HG02610 (cell line): Measurements from ENCODE around the gene EWSR1.
"Not testable (repeated sequence)": the region's sequence is repeated elsewhere in the genome, so short reads cannot be mapped to it uniquely, and the experiment has no call there.

ENCODE experiments used
- ATAC-seq: cut with Tn5 transposase; IDR thresholded peaks from one replicate; pipeline ENCODE4 v1.9.1; 2021; ENCODE audit warnings: mild to moderate bottlenecking, moderate library complexity; ENCODE audit not compliant: unreplicated experiment

Gene EWSR1, protein sequence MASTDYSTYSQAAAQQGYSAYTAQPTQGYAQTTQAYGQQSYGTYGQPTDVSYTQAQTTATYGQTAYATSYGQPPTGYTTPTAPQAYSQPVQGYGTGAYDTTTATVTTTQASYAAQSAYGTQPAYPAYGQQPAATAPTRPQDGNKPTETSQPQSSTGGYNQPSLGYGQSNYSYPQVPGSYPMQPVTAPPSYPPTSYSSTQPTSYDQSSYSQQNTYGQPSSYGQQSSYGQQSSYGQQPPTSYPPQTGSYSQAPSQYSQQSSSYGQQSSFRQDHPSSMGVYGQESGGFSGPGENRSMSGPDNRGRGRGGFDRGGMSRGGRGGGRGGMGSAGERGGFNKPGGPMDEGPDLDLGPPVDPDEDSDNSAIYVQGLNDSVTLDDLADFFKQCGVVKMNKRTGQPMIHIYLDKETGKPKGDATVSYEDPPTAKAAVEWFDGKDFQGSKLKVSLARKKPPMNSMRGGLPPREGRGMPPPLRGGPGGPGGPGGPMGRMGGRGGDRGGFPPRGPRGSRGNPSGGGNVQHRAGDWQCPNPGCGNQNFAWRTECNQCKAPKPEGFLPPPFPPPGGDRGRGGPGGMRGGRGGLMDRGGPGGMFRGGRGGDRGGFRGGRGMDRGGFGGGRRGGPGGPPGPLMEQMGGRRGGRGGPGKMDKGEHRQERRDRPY

DNA sequence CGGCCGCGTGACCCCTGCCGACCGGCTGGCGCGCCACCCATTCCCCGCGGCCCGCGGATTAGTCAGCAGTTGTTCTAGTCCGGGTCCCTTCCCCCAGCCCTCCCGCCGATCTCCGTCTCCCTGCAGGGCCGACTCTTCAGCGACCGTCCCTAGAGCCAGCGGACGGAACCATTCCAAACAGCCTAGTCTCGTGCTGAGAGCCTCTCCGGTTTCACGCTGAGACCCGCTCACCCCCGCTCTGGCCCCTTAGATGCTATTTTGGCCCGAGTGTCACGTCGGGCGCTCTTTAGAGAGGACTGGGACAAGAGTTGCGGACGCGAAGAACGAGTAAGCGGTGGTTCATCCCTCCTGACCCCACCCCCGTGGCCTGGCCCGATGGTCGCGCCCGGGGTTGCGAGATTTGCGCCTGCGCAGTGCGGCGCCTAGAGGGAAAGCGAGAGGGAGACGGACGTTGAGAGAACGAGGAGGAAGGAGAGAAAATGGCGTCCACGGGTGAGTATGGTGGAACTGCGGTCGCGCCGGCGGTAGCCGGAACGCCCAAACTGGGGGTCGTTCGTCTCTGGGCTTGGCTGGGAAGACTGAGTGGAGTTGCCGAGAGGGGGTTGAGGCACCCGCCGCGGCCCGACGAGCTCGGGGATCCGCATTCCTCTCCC is at the start of gene EWSR1, which contains the start of gene RHBDD3:
EWSR1 (plus strand) TSS at position 411 of the 653 bp plus-strand sequence; CDS start at position 480, 69 bp downstream.
RHBDD3 (minus strand) TSS at position 124 of the 653 bp plus-strand sequence. CDS start 2,355 bp downstream, outside the sequence.
- ATAC-seq: peak; percentile 77

DNA sequence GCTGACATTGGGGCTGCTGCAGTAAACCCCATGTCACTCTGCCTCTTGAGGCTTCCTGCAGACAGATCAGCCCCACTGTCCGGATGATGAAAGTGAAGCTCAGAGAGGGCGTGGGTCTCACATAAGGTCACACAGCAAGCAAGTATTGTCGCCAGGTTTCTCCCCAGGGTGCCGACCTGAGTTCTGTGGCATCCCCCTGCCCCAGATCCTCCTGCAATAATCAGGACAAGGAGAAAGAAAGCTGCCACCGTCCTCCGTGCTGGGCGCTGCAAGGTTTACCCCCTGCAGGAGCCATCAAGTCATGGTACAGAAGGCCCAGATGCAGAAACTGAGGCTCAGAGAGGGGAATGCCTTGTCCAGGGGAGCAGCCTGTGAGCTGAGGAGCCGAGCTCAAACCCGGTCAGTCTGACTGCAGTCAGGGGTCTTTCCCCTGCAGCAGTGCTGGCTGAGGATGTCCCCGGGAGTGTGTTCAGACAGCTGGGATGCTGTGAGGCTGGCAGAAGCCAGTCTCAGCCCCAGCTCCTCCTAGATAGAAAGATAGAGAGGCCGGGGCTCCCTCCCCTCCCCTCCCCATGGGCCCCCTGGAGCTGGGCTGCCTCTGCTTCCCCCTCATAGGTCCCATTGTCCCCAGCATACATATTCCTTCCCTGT is 49.2 kb upstream of the EWSR1 start:
- no peak for ATAC-seq

DNA sequence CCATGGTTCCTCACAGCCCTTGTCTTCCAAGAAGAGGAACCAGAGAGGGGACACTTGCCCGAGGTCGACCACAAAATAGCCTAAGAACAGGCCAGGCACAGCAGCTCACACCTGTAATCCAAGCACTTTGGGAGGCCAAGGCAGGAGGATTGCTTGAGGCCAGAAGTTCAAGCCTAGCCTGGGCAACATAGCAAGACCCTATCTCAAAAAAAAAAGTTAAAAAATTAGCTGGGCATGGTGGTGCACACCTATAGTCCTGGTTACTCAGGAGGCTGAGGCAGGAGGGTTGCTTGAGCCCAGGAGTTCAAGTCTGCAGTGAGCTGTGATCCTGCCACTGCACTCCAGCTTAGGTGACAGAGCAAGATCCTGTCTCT is 48.7 kb upstream of the EWSR1 start:
- ATAC-seq: not testable (repeated sequence)

DNA sequence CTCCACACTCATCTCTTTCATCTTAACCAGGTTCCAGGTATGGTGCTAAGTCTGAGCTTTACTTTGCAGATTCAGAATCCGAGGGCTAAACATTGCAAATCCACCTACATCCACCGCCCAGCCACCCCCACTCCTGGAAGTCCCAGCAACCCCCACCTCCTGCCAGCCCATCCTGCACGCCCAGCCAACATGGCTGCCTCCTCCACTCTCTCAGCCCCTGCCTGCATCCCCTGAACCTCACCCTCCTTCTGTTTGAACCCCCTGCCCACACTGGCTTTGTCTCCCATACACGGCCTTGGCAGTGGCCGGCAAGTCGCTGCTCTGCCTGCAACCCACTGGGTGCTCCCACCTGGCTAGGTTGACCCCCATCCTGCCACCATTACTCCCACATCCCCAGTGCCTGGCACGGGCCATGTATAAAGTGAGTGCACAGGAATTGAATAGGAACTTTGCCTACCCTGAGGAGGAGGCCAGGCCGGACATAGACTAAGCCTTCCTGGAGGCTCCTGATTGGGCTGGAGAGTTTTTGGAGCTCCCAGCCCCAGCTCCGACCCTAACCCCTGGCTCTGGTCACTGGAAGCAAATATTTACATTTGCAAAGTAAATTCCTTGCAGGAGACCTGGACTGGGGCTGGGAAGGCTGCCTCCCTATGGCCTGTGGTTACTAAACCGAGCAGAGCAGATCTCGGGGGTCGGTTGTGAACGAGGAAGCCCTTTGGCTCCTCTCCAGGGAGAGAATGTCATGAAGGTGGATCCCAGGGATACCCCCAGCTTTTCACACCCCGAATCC is 48.0 kb upstream of the EWSR1 start:
- no peak for ATAC-seq

DNA sequence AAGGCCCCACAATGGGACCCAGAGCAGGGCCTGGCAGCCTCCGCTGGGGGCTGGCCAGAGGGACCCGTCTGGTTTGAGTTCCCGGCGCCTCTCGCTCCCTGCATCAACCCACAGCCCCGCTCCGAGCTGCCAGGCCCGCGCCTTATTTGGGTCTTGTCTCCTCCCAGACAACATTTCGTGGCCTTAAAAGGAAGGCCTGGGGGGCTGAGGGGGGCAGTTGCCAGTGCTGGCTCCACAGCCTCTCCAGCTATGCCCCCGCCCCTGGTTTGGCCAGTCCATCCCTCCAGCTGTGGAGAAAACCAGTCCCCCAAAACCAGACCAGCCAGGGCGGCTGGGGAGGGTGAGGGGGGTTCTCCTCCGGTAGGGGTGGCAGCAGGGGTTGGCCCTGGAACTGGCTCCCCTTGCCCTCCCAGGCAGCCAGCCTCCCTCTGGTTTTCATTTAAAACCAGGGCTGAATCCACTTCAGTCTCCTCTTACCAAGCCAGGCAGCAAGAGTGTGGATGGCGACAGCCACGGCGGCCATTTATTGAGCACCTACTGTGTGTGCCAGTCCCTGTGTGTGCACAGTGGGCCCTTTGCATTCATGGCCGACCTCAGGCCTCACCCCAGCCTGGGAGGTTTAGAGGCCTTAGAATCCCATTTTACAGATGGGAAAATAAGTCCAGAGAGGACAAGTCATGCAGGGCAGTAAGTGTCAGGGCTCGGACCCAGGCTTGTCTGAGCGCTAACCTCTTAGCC is 43.8 kb upstream of the EWSR1 start:
- ATAC-seq: no peak

DNA sequence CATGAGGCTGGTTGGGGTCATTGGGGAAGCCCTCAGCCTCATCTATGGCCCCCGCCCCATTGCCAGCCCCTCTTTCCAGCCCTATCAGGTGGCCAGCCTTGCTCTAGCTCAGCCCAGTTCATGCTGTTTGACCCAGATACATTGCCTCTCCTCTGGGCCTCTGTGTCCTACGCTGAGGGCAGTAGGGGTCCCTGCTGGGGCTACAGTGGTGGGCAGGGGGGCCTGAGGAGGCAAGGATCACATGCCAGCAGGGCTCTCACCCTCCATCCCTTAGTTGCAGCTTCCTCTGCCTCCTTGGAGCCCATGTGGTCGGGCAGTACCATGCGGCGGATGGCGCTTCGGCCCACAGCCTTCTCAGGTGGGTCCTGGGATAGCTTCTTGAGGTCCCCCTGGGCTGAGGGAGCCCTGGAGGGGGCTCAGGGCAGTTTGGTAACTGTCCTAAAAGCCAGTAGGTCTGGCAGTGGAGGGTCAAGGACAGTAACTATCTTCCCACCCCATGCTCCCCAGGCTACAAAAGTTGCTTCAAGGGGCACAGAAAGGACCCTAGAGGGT is 43.1 kb upstream of the EWSR1 start:
- ATAC-seq: no peak

DNA sequence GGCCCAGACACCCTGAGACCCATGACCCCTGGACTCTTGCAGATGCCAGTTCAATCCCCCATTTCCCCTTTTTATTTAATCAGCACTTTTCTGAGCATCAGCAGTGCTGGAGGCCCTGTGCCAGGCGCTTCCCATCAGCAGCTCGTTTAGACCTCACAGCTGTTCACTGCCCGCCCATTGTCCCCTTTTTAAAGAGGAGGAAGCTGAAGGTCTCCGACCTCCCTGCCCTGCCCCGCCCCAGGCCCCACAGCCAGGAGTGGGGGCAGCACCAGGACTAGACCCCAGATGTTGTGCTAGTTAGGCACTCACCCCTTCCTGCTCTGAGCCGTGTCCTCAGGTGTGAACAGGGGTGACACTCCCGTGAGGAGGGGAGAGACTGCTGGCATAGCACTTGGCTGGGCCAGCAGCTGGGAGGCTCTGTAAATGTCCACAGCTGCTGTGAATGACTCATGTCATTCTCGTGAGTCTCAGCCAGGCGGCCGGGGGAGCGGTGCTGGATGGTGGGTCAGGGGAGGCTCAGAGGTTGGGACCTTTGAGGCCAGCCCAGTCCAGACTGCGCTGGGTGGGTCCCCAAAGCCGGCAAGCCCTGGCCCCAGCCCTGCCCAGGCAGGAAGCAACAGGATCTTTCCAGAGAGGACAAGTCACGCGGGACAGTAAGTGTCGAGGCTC is 42.5 kb upstream of the EWSR1 start:
- no peak for ATAC-seq

DNA sequence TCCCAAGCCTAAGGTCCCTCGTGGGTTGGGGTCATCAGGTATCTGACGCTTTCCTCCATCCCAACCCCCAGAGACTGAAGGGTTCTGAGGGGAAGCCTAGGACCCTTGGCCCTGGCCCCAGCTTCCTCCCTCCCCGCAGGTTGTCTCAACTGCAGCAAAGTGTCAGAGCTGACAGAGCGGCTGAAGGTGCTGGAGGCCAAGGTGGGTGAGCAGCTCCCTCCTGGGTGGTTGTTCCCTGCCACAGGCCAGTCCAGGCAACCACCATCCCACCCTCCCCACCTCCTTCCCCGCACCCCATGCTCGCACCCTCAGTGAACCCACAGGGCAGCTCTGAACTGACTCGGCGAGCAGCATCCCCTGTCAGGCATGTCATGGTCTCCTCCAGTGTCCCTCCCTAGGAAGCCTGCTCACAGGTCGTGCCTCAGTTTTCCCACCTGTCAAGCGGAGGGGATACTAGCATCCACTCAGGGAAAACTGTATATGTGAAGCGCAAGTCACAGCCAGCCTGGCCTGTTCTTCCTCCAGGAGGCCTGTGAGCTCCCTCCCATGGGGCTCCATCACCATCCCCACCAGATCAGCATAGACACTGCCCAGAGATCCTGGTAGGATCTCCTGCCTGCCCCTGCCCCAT is 41.6 kb upstream of the EWSR1 start:
- no peak for ATAC-seq

DNA sequence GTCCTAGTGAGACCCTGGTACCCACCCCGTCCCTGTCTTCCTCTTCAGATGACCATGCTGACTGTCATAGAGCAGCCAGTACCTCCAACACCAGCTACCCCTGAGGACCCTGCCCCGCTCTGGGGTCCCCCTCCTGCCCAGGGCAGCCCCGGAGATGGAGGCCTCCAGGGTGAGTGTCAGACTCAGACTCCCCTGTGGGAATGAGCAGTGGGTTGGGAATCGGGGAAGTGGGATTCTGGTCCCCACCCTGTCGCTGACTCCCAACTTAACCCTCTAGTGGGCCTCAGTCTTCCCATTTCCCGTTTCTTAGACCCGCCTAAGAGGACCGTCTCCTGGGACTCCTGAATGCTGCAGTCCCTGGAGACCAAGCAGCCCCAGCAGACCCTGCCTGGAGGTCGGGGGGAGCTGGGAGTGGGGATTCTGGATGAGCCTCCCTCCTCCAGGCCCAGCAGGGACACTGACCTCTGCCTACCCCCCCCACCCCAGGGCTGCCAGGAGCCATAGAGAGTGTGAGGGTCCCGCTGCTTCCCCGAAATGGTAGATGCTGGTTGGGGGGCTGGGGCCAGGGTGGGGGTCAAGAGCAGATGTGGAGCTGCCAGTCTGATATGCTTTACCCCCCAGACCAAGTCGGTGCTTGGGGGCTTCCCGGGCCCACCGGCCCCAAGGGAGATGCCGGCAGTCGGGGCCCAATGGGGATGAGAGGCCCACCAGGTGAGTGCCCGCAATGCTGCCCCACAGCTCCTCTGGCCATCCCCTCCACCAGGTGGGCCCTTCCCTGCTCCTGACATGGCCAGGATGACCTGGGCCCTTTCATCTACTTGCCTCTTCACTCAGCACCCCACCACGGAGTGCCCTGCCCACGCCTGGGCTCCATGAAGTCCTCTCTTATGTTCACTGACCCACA is 36.8 kb upstream of the EWSR1 start:
- no peak for ATAC-seq

DNA sequence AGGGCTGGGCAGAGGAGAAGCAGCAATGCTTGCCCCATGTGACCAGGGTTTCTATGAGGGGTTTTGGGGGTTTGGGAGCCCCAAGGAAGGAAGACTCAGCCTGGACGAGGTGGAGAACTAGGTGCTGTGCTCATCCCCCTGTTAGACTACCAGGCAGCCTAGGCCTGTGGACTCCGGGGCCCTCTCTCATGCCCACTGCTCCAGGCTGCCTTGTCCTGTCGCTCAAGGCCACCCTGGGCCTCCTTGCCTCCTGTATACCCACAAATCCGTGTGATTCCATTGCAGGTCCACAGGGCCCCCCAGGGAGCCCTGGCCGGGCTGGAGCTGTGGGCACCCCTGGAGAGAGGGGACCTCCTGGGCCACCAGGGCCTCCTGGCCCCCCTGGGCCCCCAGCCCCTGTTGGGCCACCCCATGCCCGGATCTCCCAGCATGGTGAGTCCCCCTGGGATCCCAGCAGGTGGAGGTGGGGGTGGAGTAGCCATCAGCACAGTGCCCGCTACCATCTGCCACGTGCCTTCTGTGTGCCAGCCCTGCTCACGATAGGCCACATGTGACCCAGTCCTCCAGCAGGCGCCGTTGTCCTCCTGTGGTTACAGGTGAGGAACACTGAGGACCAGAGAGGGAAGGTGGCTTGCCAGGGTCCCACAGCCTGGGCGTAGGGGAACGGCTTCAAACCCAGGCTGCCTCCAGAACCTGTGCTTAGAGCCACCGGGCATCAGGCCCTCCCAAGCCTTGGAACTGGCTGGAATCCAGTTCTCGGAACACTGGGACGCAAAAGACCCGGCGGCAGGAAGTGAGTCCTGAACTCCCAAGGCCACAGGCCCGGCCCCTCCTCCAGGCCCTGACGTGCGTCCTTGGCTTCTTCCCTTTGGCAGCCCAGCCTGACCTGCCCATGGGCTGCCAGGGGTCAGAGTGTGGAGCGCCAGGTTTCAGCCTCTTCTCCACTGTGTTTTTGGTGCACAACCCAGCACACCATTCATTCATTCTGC is 35.8 kb upstream of the EWSR1 start:
- no peak for ATAC-seq

DNA sequence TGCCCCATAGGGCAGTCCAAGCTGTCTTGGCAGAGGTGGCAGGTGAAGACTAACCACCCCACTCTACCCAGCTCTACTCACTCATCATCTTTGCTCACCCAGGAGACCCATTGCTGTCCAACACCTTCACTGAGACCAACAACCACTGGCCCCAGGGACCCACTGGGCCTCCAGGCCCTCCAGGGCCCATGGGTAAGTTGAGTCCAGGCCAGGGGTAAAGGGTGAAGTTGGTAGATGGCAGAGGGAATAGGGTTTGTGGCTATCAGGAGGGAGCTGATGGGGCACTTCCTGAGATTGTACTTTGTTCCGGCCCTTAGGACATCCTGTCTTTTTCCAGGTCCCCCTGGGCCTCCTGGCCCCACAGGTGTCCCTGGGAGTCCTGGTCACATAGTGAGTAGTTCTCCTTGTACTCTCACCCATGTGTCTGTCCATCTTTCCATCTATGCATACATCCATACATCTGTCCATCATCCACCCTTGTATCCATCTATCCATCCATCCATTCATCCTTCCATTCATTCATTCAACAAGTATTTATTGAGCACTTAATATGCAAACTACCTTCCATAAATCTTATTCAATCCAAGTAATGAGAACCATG is 34.7 kb upstream of the EWSR1 start:
- ATAC-seq: no peak

DNA sequence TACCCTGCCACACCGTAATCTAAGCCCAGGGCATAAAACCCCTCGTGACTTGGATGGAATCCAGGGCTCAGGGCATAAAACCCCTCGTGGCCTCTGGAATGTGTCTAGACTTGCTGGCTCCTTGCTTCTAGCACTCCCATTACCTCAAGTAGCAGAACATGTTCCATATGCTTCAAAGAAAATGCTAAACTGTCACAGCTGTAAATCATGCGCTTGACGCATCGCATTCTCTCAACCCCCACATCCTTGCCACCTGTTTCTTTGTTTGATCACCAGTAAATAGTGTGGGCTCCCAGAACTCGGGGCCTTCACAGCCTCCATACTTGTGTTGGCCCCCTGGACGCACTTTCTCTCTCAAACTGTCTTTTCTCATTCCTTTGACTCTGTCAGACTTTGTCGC is 27.6 kb upstream of the EWSR1 start:
- ATAC-seq: not testable (repeated sequence)

DNA sequence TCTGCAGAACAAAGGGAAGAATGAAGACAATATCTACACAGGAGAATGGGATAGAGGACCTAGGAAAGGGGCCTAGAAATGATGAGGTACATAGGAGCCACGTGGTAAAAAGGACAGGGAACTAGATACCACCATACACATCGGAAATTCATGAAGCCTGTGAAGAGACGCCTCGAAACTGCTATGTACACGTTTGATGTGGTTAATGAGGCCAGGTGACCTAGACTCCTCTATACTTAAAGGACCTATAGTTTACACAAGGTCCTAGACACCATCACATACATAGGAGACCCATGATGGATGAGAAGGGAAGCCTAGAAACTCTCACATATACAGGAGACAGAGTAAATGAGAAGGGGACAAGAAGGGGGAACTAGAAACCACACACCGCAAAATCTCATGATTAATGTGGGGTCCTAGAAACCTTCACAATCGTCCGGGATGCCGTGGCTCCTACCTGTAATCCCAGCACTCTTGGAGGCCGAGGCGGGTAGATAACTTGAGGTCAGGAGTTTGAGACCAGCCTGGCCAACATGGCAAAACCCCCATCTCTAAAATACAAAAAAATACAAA is 24.1 kb upstream of the EWSR1 start:
- ATAC-seq: no peak

DNA sequence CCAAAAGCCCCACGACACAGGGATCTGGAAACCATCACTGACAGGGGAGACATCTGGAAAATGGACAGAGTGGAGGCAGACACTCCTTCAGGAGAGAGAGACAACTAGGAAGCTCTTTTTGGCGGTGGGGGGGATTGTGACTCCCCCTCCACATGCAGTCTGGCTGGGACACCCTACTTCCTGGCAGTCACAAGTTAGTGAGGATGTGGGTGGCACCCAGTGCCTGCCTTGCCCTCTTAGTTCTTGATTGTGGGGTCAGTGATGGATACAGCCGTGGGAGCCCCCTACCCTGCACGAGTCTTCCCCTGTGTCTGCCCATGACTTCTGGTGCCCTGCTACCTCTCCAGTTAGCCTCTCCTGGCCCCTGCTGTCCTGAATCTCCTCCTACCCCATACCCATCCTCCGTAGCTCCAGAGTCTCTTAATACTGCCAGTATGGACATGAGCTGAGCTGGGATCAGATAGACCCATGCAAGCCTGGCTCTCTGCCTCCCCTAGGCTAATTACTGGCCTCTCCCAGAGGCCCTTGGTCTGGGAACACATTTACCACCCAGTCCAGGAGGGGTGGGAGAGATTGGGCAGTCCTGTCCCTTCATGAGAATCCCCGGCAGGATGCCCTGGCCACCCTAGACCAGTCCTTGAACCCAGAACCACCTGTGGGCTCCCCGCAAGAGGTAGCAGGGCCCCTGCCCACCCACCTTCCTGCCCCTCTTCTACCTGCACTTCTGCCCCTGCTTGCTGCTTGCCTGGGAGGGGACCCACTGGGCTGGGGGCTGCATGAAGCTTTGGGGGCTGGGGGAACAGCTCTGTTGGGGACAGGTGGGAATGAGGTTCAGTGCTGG is 23.1 kb upstream of the EWSR1 start:
- no peak for ATAC-seq
